Loucy (cell line): ENCODE results near the gene COL25A1.

ENCODE experiments used
- CTCF ChIP-seq: fragments of 200-600 bp; sonication (generic); conservative IDR thresholded peaks from 2 replicates; pipeline ENCODE4 v1.5.1; 2014; ENCODE audit warnings: mild to moderate bottlenecking, antibody characterized with exemption, low read length
- EZH2phosphoT487 ChIP-seq: fragments of 200-600 bp; IDR thresholded peaks from 2 replicates; pipeline ENCODE4 v1.6.1; 2018; ENCODE audit warnings: antibody characterized with exemption, mild to moderate bottlenecking, moderate library complexity, borderline replicate concordance

- TF ChIP-seq EZH2phosphoT487 (no peak), CTCF (no peak)
Measured at GRCh38 chr4:108950158-108950915, 352.1 kb downstream of the COL25A1 start.
